Measurements from ENCODE around the gene FAM50A.

Gene FAM50A

DNA sequence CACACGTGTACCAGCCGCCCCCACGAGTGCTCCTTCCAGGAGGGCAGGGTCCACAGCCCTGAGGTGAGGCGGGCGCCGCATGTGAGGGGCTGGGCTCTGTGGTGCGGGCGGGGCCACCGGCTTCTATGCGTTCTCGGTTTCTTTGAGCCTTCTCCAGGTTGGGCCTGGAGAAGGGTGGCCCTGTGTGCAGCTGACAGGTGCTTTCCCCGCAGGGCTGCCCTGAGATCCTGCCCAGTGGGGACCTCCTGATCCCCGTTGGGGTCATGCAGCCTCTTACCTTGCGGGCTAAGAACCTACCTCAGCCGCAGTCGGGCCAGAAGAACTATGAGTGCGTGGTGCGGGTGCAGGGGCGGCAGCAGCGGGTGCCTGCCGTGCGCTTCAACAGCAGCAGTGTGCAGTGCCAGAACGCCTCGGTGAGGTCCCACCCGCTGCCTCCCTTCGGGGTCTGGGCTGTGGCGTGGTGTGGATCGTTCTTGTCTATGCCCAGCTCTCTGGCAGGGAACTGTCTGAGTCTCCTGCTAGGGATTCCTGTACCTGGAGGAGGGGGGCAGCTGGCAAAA lies 20.9 kb downstream of the FAM50A start:
- Histone ChIP-seq H3K4me1 (ENCODE audit: control insufficient read depth in 1 of 2, insufficient read depth in 2 of 2, low read length in 2 of 2) (peaks cover 0 to 2% of the 10 kb centered on the region in 2 experiments), H3K14ac (ENCODE audit: low read length) (no peak overlapping the region), H3K4me2 (ENCODE audit: low read length) (no peak overlapping the region), H4K91ac (ENCODE audit: low read depth, low read length) (no peak overlapping the region), H3K36me3 (ENCODE audit: control insufficient read depth in 1 of 2, insufficient read depth in 2 of 2, low read length in 2 of 2) (peaks cover 94% of the 10 kb centered on the region in 2 experiments), H3K79me1 (ENCODE audit: low read length) (no peaks in the 10 kb centered on the region), H2BK5ac (ENCODE audit: low read depth, low read length, poor library complexity) (no peak overlapping the region), H2BK120ac (ENCODE audit: insufficient read depth, low read length, poor library complexity) (no peak overlapping the region), H3K4ac (ENCODE audit: low read depth, low read length) (no peak overlapping the region), H2AK5ac (ENCODE audit: low read length) (no peak overlapping the region), H2AFZ (ENCODE audit: insufficient read depth, low read length, poor library complexity) (no peak overlapping the region), H4K8ac (ENCODE audit: low read depth, low read length) (no peak overlapping the region), H4K12ac (ENCODE audit: low read depth, low read length) (no peak overlapping the region), H3K18ac (ENCODE audit: low read length) (no peak overlapping the region), H3K23ac (ENCODE audit: low read length) (no peak overlapping the region), H3K9ac (ENCODE audit: low read length) (no peak overlapping the region), H3K27ac (ENCODE audit: low read depth, low read length) (no peak overlapping the region), H3K4me3 (ENCODE audit: low read depth, low read length) (no peak overlapping the region), H3K27me3 (ENCODE audit: insufficient read depth, low read length) (no peaks in the 10 kb centered on the region), H3K79me2 (ENCODE audit: control insufficient read depth, insufficient read depth, low read length, poor library complexity) (no peaks in the 10 kb centered on the region), H2BK12ac (ENCODE audit: low read length) (no peak overlapping the region), H3K9me3 (ENCODE audit: insufficient read depth, low read depth, low read length) (no peaks in the 10 kb centered on the region)
- DNase-seq, result no peak
- no CpG with 5 or more reads among the region's 28 CpGs for WGBS (ENCODE audit: extremely low coverage, insufficient coverage, insufficient read length)

DNA sequence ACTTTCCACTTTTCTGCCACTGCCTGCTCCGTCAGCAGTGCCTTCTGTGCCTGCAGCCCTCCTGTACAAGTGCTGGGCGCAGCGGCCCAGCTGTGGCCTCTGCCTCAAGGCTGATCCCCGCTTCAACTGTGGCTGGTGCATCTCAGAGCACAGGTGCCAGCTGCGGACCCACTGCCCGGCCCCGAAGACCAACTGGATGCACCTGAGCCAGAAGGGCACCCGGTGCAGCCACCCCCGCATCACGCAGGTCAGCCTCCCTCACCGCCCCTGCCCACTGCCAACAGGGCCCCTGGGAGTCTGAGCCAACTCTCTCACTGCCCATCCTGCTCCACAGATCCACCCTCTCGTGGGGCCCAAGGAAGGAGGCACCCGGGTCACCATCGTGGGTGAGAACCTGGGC lies 21.7 kb downstream of the FAM50A start:
- H3K4me2 ChIP-seq (ENCODE audit: low read length), result no peak overlapping the region
- H4K12ac ChIP-seq (ENCODE audit: low read depth, low read length), result no peak overlapping the region
- no peak overlapping the region for H3K14ac ChIP-seq (ENCODE audit: low read length)
- no peak overlapping the region for H3K4ac ChIP-seq (ENCODE audit: low read depth, low read length)
- no peak for DNase-seq
- H3K27ac ChIP-seq (ENCODE audit: low read depth, low read length), result no peak overlapping the region
- H2BK12ac ChIP-seq (ENCODE audit: low read length), result no peak overlapping the region
- no peaks in the 10 kb centered on the region for H3K27me3 ChIP-seq (ENCODE audit: insufficient read depth, low read length)
- H3K9ac ChIP-seq (ENCODE audit: low read length), result no peak overlapping the region
- no peaks in the 10 kb centered on the region for H3K4me1 ChIP-seq (ENCODE audit: control insufficient read depth in 1 of 2, insufficient read depth in 2 of 2, low read length in 2 of 2)
- no peak overlapping the region for H4K8ac ChIP-seq (ENCODE audit: low read depth, low read length)
- no peak overlapping the region for H3K23ac ChIP-seq (ENCODE audit: low read length)
- H2AK5ac ChIP-seq (ENCODE audit: low read length), result no peak overlapping the region
- H3K79me1 ChIP-seq (ENCODE audit: low read length), result no peaks in the 10 kb centered on the region
- no peak overlapping the region for H3K4me3 ChIP-seq (ENCODE audit: low read depth, low read length)
- no peak overlapping the region for H3K18ac ChIP-seq (ENCODE audit: low read length)
- peaks cover 98% of the 10 kb centered on the region in 2 experiments for H3K36me3 ChIP-seq (ENCODE audit: control insufficient read depth in 1 of 2, insufficient read depth in 2 of 2, low read length in 2 of 2)
- H3K79me2 ChIP-seq (ENCODE audit: control insufficient read depth, insufficient read depth, low read length, poor library complexity), result no peaks in the 10 kb centered on the region
- no CpG with 5 or more reads among the region's 14 CpGs for WGBS (ENCODE audit: extremely low coverage, insufficient coverage, insufficient read length)
- H3K9me3 ChIP-seq (ENCODE audit: insufficient read depth, low read depth, low read length), result no peaks in the 10 kb centered on the region
- H2AFZ ChIP-seq (ENCODE audit: insufficient read depth, low read length, poor library complexity), result no peak overlapping the region
- no peak overlapping the region for H2BK5ac ChIP-seq (ENCODE audit: low read depth, low read length, poor library complexity)
- no peak overlapping the region for H4K91ac ChIP-seq (ENCODE audit: low read depth, low read length)
- H2BK120ac ChIP-seq (ENCODE audit: insufficient read depth, low read length, poor library complexity), result no peak overlapping the region

DNA sequence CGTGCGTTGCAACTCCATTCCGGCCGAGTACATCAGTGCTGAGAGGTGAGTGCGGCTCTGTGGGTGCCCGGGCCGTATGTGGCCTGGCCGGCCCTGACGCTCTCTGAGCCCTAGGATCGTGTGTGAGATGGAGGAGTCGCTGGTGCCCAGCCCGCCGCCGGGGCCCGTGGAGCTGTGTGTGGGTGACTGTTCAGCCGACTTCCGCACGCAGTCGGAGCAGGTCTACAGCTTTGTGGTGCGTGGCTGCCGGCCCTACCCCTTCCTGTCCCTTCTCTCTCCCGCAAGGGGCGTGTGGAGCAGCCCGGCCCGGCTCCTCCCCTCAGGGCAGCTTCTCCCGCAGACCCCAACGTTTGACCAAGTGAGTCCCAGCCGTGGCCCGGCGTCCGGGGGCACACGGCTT lies 22.1 kb downstream of the FAM50A start:
- no peak overlapping the region for H3K4me2 ChIP-seq (ENCODE audit: low read length)
- no peak overlapping the region for H2AK5ac ChIP-seq (ENCODE audit: low read length)
- H3K9me3 ChIP-seq (ENCODE audit: insufficient read depth, low read depth, low read length), result no peaks in the 10 kb centered on the region
- no CpG with 5 or more reads among the region's 32 CpGs for WGBS (ENCODE audit: extremely low coverage, insufficient coverage, insufficient read length)
- no peak overlapping the region for H3K9ac ChIP-seq (ENCODE audit: low read length)
- H4K8ac ChIP-seq (ENCODE audit: low read depth, low read length), result no peak overlapping the region
- H3K23ac ChIP-seq (ENCODE audit: low read length), result no peak overlapping the region
- H3K18ac ChIP-seq (ENCODE audit: low read length), result no peak overlapping the region
- H3K79me2 ChIP-seq (ENCODE audit: control insufficient read depth, insufficient read depth, low read length, poor library complexity), result no peaks in the 10 kb centered on the region
- no peak overlapping the region for H3K14ac ChIP-seq (ENCODE audit: low read length)
- H3K36me3 ChIP-seq (ENCODE audit: control insufficient read depth in 1 of 2, insufficient read depth in 2 of 2, low read length in 2 of 2), result peaks cover 98% of the 10 kb centered on the region in 2 experiments
- no peak overlapping the region for H3K27ac ChIP-seq (ENCODE audit: low read depth, low read length)
- H3K27me3 ChIP-seq (ENCODE audit: insufficient read depth, low read length), result no peaks in the 10 kb centered on the region
- H4K91ac ChIP-seq (ENCODE audit: low read depth, low read length), result no peak overlapping the region
- H2BK120ac ChIP-seq (ENCODE audit: insufficient read depth, low read length, poor library complexity), result no peak overlapping the region
- no peaks in the 10 kb centered on the region for H3K79me1 ChIP-seq (ENCODE audit: low read length)
- H3K4me1 ChIP-seq (ENCODE audit: control insufficient read depth in 1 of 2, insufficient read depth in 2 of 2, low read length in 2 of 2), result no peaks in the 10 kb centered on the region
- H2AFZ ChIP-seq (ENCODE audit: insufficient read depth, low read length, poor library complexity), result no peak overlapping the region
- no peak overlapping the region for H2BK12ac ChIP-seq (ENCODE audit: low read length)
- no peak overlapping the region for H3K4me3 ChIP-seq (ENCODE audit: low read depth, low read length)
- H3K4ac ChIP-seq (ENCODE audit: low read depth, low read length), result no peak overlapping the region
- H2BK5ac ChIP-seq (ENCODE audit: low read depth, low read length, poor library complexity), result no peak overlapping the region
- no peak overlapping the region for H4K12ac ChIP-seq (ENCODE audit: low read depth, low read length)
- no peak for DNase-seq

DNA sequence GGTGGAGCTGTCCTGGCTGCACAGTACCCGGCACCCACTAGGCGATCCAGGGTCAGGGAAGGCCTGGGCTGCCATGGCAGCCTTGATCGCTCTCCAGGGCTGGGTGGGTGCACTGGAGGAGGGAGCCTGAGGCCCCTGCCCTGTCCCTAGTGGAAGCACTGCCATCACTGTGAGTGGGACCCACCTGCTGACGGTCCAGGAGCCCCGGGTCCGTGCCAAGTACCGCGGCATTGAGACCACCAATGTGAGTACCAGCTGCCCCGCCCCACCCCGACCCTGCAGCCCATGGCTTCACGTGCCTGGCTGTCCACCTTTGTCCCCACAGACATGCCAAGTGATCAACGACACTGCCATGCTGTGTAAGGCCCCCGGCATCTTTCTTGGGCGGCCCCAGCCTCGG lies 23.0 kb downstream of the FAM50A start:
- Histone ChIP-seq H4K12ac (ENCODE audit: low read depth, low read length) (no peak overlapping the region), H3K9ac (ENCODE audit: low read length) (no peak overlapping the region), H3K4me3 (ENCODE audit: low read depth, low read length) (no peak overlapping the region), H4K91ac (ENCODE audit: low read depth, low read length) (no peak overlapping the region), H4K8ac (ENCODE audit: low read depth, low read length) (no peak overlapping the region), H3K27me3 (ENCODE audit: insufficient read depth, low read length) (no peaks in the 10 kb centered on the region), H3K23ac (ENCODE audit: low read length) (no peak overlapping the region), H2BK5ac (ENCODE audit: low read depth, low read length, poor library complexity) (no peak overlapping the region), H3K18ac (ENCODE audit: low read length) (no peak overlapping the region), H3K14ac (ENCODE audit: low read length) (no peak overlapping the region), H2BK120ac (ENCODE audit: insufficient read depth, low read length, poor library complexity) (no peak overlapping the region), H3K79me1 (ENCODE audit: low read length) (no peaks in the 10 kb centered on the region), H3K4ac (ENCODE audit: low read depth, low read length) (no peak overlapping the region), H3K27ac (ENCODE audit: low read depth, low read length) (no peak overlapping the region), H2AFZ (ENCODE audit: insufficient read depth, low read length, poor library complexity) (no peak overlapping the region), H3K36me3 (ENCODE audit: control insufficient read depth in 1 of 2, insufficient read depth in 2 of 2, low read length in 2 of 2) (peaks cover 98% of the 10 kb centered on the region in 2 experiments), H2BK12ac (ENCODE audit: low read length) (no peak overlapping the region), H3K9me3 (ENCODE audit: insufficient read depth, low read depth, low read length) (no peaks in the 10 kb centered on the region), H3K79me2 (ENCODE audit: control insufficient read depth, insufficient read depth, low read length, poor library complexity) (no peaks in the 10 kb centered on the region), H2AK5ac (ENCODE audit: low read length) (no peak overlapping the region), H3K4me2 (ENCODE audit: low read length) (no peak overlapping the region), H3K4me1 (ENCODE audit: control insufficient read depth in 1 of 2, insufficient read depth in 2 of 2, low read length in 2 of 2) (no peaks in the 10 kb centered on the region)
- WGBS (ENCODE audit: extremely low coverage, insufficient coverage, insufficient read length), result no CpG with 5 or more reads among the region's 15 CpGs
- DNase-seq, result no peak
